ENCODE results near the gene HAGHL.
A peak's percentile ranks its signal among the peaks of the same experiment; 100 is the strongest.
"Not testable (repeated sequence)": the region's sequence is repeated elsewhere in the genome, so short reads cannot be mapped to it uniquely, and the experiment has no call there.

Gene HAGHL

GRCh38 chr16:734981-735881 lies 8.3 kb downstream of the HAGHL start:
- Histone ChIP-seq H3K36me3 (ENCODE audit: control insufficient read depth, insufficient read depth, low read length) (peaks cover 44% of the 10 kb centered on the region), H3K4me1 (ENCODE audit: control insufficient read depth, insufficient read depth, low read length, poor library complexity, severe bottlenecking) (peaks cover 10% of the 10 kb centered on the region), H3K27me3 (replicated peaks; ENCODE audit: control insufficient read depth, insufficient read depth, low read length, poor library complexity, severe bottlenecking) (no peaks in the 10 kb centered on the region), H3K27ac (ENCODE audit: insufficient read depth, low read length, poor library complexity, severe bottlenecking) (no peak overlapping the region), H3K9me3 (ENCODE audit: control insufficient read depth, low read length) (no peaks in the 10 kb centered on the region), H3K4me3 (ENCODE audit: insufficient read depth, low read depth, low read length, poor library complexity, severe bottlenecking) (no peak overlapping the region)
- DNase-seq = no peak

- H3K4me3 ChIP-seq (ENCODE audit: insufficient read depth, low read depth, low read length, poor library complexity, severe bottlenecking) = no peak overlapping the region
- H3K9me3 ChIP-seq (ENCODE audit: control insufficient read depth, low read length) = no peaks in the 10 kb centered on the region
- peaks cover 44% of the 10 kb centered on the region for H3K36me3 ChIP-seq (ENCODE audit: control insufficient read depth, insufficient read depth, low read length)
- no peak overlapping the region for H3K27ac ChIP-seq (ENCODE audit: insufficient read depth, low read length, poor library complexity, severe bottlenecking)
- peaks cover 14% of the 10 kb centered on the region for H3K4me1 ChIP-seq (ENCODE audit: control insufficient read depth, insufficient read depth, low read length, poor library complexity, severe bottlenecking)
- no peaks in the 10 kb centered on the region for H3K27me3 ChIP-seq (replicated peaks; ENCODE audit: control insufficient read depth, insufficient read depth, low read length, poor library complexity, severe bottlenecking)
- DNase-seq = no peak
These were observed 9.1 kb downstream of the HAGHL start for GRCh38 chr16:735982-736453.

GRCh38 chr16:736936-737481 lies 10.1 kb downstream of the HAGHL start:
- Histone ChIP-seq H3K9me3 (ENCODE audit: control insufficient read depth, low read length) (no peaks in the 10 kb centered on the region), H3K27ac (ENCODE audit: insufficient read depth, low read length, poor library complexity, severe bottlenecking) (no peak overlapping the region), H3K4me3 (ENCODE audit: insufficient read depth, low read depth, low read length, poor library complexity, severe bottlenecking) (no peak overlapping the region), H3K4me1 (ENCODE audit: control insufficient read depth, insufficient read depth, low read length, poor library complexity, severe bottlenecking) (peaks cover 14% of the 10 kb centered on the region), H3K36me3 (ENCODE audit: control insufficient read depth, insufficient read depth, low read length) (peaks cover 44% of the 10 kb centered on the region), H3K27me3 (replicated peaks; ENCODE audit: control insufficient read depth, insufficient read depth, low read length, poor library complexity, severe bottlenecking) (no peaks in the 10 kb centered on the region)
- no peak for DNase-seq

- DNase-seq = no peak
- peak overlapping the region; percentile 83 for H3K27ac ChIP-seq (ENCODE audit: insufficient read depth, low read length, poor library complexity, severe bottlenecking)
These were observed 12.9 kb downstream of the HAGHL start for GRCh38 chr16:739560-740458.

GRCh38 chr16:740459-740763 lies 13.5 kb downstream of the HAGHL start:
- peak overlapping the region; percentile 94 for H3K4me3 ChIP-seq (ENCODE audit: insufficient read depth, low read depth, low read length, poor library complexity, severe bottlenecking)
- no peaks in the 10 kb centered on the region for H3K9me3 ChIP-seq (ENCODE audit: control insufficient read depth, low read length)
- peaks cover 22% of the 10 kb centered on the region for H3K36me3 ChIP-seq (ENCODE audit: control insufficient read depth, insufficient read depth, low read length)
- no peaks in the 10 kb centered on the region for H3K27me3 ChIP-seq (replicated peaks; ENCODE audit: control insufficient read depth, insufficient read depth, low read length, poor library complexity, severe bottlenecking)
- peaks cover 14% of the 10 kb centered on the region for H3K4me1 ChIP-seq (ENCODE audit: control insufficient read depth, insufficient read depth, low read length, poor library complexity, severe bottlenecking)
- peak overlapping the region; percentile 83 for H3K27ac ChIP-seq (ENCODE audit: insufficient read depth, low read length, poor library complexity, severe bottlenecking)
- no peak for DNase-seq

More at GRCh38 chr16:739560-740458, 12.9 kb downstream of the HAGHL start:
- H3K4me1 ChIP-seq (ENCODE audit: control insufficient read depth, insufficient read depth, low read length, poor library complexity, severe bottlenecking) = peaks cover 14% of the 10 kb centered on the region
- no peaks in the 10 kb centered on the region for H3K27me3 ChIP-seq (replicated peaks; ENCODE audit: control insufficient read depth, insufficient read depth, low read length, poor library complexity, severe bottlenecking)
- peak overlapping the region; percentile 94 for H3K4me3 ChIP-seq (ENCODE audit: insufficient read depth, low read depth, low read length, poor library complexity, severe bottlenecking)
- peaks cover 24% of the 10 kb centered on the region for H3K36me3 ChIP-seq (ENCODE audit: control insufficient read depth, insufficient read depth, low read length)
- no peaks in the 10 kb centered on the region for H3K9me3 ChIP-seq (ENCODE audit: control insufficient read depth, low read length)

- peak within 1 kb of the TSS; percentile 83 for H3K27ac ChIP-seq (ENCODE audit: insufficient read depth, low read length, poor library complexity, severe bottlenecking)
- peaks cover 17% of the 10 kb centered on the region for H3K36me3 ChIP-seq (ENCODE audit: control insufficient read depth, insufficient read depth, low read length)
- H3K4me3 ChIP-seq (ENCODE audit: insufficient read depth, low read depth, low read length, poor library complexity, severe bottlenecking) = peak within 1 kb of the TSS; percentile 94
- no peaks in the 10 kb centered on the region for H3K27me3 ChIP-seq (replicated peaks; ENCODE audit: control insufficient read depth, insufficient read depth, low read length, poor library complexity, severe bottlenecking)
- H3K4me1 ChIP-seq (ENCODE audit: control insufficient read depth, insufficient read depth, low read length, poor library complexity, severe bottlenecking) = peaks cover 14% of the 10 kb centered on the region
- no peaks in the 10 kb centered on the region for H3K9me3 ChIP-seq (ENCODE audit: control insufficient read depth, low read length)
- DNase-seq = peak; percentile 82 to 92 (median 88)
These were observed 14.0 kb downstream of the HAGHL start, which contains the start of gene CIAO3 for GRCh38 chr16:740764-741505. Gene CIAO3, minus strand, starts transcription at chr16:740997. Its CDS starts 12 bp downstream, at chr16:740985.

GRCh38 chr16:741986-742629 lies 15.2 kb downstream of the HAGHL start:
- Histone ChIP-seq H3K36me3 (ENCODE audit: control insufficient read depth, insufficient read depth, low read length) (peaks cover 5% of the 10 kb centered on the region), H3K27me3 (replicated peaks; ENCODE audit: control insufficient read depth, insufficient read depth, low read length, poor library complexity, severe bottlenecking) (no peaks in the 10 kb centered on the region), H3K4me3 (ENCODE audit: insufficient read depth, low read depth, low read length, poor library complexity, severe bottlenecking) (no peak overlapping the region), H3K27ac (ENCODE audit: insufficient read depth, low read length, poor library complexity, severe bottlenecking) (no peak overlapping the region), H3K4me1 (ENCODE audit: control insufficient read depth, insufficient read depth, low read length, poor library complexity, severe bottlenecking) (peaks cover 14% of the 10 kb centered on the region), H3K9me3 (ENCODE audit: control insufficient read depth, low read length) (no peaks in the 10 kb centered on the region)
- no peak for DNase-seq

- DNase-seq; H3K27me3 ChIP-seq (replicated peaks; ENCODE audit: control insufficient read depth, insufficient read depth, low read length, poor library complexity, severe bottlenecking); H3K36me3 ChIP-seq (ENCODE audit: control insufficient read depth, insufficient read depth, low read length); H3K9me3 ChIP-seq (ENCODE audit: control insufficient read depth, low read length); H3K4me3 ChIP-seq (ENCODE audit: insufficient read depth, low read depth, low read length, poor library complexity, severe bottlenecking); H3K27ac ChIP-seq (ENCODE audit: insufficient read depth, low read length, poor library complexity, severe bottlenecking): not testable (repeated sequence)
- peaks cover 14% of the 10 kb centered on the region for H3K4me1 ChIP-seq (ENCODE audit: control insufficient read depth, insufficient read depth, low read length, poor library complexity, severe bottlenecking)
These were observed 16.0 kb downstream of the HAGHL start for GRCh38 chr16:742894-743293.
